T-helper 2 cell treated with Interferon-gamma antibody and Interleukin-4, amounts not matched to agents 5 μg/mL and 100 μg/mL, for 36 hours (primary cell): ENCODE measurements around the gene LRIG2.

Source experiments
- DNase-seq: peaks from one replicate; pipeline ENCODE4 v3.0.0; 2021; ENCODE audit warnings: low spot score
- H3K27ac Mint-ChIP-seq: one replicate; pipeline ENCODE4 v1.8.0; 2021; ENCODE audit warnings: mild to moderate bottlenecking, mixed read lengths
- H3K27me3 Mint-ChIP-seq: one replicate; pipeline ENCODE4 v1.8.0; 2021; ENCODE audit warnings: low read depth, mixed read lengths
- H3K36me3 Mint-ChIP-seq: one replicate; pipeline ENCODE4 v1.8.0; 2021; ENCODE audit warnings: low read depth, mixed read lengths
- H3K4me1 Mint-ChIP-seq: one replicate; pipeline ENCODE4 v1.8.0; 2021; ENCODE audit warnings: low read depth, mixed read lengths
- H3K4me3 Mint-ChIP-seq: one replicate; pipeline ENCODE4 v1.8.0; 2022; ENCODE audit warnings: mild to moderate bottlenecking, moderate library complexity, mixed read lengths
- H3K9me3 Mint-ChIP-seq: one replicate; pipeline ENCODE4 v1.8.0; 2021; ENCODE audit warnings: mixed read lengths

The LRIG2 gene

GRCh38 chr1:113091988-113092594, 19.1 kb downstream of the LRIG2 start:
- no peak for DNase-seq
- Mint-ChIP-seq H3K36me3 (peaks cover 24% of the 10 kb centered on the region), H3K9me3 (no peaks in the 10 kb centered on the region), H3K4me1 (peaks cover 13% of the 10 kb centered on the region), H3K27me3 (no peaks in the 10 kb centered on the region), H3K27ac (no peak overlapping the region), H3K4me3 (no peak overlapping the region)

DNA sequence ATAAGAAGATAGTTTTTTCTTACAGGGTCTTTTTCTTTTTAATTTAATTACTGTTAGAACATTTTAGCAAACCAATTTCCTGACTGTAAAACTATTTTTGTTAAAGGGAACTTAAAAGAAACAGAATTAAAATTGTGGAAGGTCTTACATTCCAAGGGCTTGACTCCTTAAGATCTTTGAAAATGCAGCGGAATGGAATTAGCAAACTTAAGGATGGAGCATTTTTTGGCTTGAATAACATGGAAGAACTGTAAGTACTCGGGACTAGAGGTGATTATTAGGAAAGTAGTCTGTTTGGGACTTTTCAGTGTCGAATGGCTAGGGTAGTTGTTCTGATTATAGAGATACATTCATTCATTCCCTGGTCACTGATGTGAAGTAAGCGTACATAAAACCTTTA, 21.5 kb downstream of the LRIG2 start:
- H3K4me1 Mint-ChIP-seq: peaks cover 10% of the 10 kb centered on the region

DNA sequence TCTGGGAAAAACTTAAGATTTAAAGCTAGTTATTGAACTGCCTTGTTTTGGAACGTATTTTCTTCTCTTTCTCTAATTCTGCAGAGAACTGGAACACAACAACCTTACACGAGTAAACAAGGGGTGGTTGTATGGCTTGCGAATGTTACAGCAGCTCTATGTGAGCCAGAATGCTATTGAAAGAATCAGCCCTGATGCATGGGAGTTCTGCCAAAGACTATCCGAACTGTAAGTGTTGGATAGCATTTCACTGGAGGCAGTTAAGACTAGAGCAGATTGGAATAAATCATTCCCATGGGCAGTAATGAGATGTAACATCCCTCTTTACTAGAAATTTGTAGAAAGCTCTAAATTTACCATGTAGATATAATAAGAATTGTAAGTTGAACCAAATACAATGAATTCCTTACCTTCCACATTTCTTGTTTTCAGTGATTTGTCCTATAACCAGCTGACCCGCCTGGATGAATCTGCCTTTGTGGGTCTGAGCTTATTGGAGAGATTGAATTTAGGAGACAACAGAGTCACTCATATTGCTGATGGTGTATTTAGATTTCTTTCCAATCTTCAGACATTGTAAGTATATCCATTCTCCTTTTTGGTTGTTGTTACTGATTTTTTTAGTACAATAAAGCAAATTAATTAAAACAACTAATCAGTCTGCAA, 22.9 kb downstream of the LRIG2 start:
- no peak for DNase-seq
- peaks cover 38% of the 10 kb centered on the region for H3K36me3 Mint-ChIP-seq
- H3K4me3 Mint-ChIP-seq: no peak overlapping the region
- H3K27ac Mint-ChIP-seq: no peak overlapping the region
- H3K9me3 Mint-ChIP-seq: no peaks in the 10 kb centered on the region
- peaks cover 8% of the 10 kb centered on the region for H3K4me1 Mint-ChIP-seq
- H3K27me3 Mint-ChIP-seq: no peaks in the 10 kb centered on the region

More for the DNA sequence above, 21.5 kb downstream of the LRIG2 start:
- H3K9me3 Mint-ChIP-seq: no peaks in the 10 kb centered on the region
- H3K27ac Mint-ChIP-seq: no peak overlapping the region
- H3K36me3 Mint-ChIP-seq: peaks cover 31% of the 10 kb centered on the region
- no peak overlapping the region for H3K4me3 Mint-ChIP-seq
- no peaks in the 10 kb centered on the region for H3K27me3 Mint-ChIP-seq
- no peak for DNase-seq

DNA sequence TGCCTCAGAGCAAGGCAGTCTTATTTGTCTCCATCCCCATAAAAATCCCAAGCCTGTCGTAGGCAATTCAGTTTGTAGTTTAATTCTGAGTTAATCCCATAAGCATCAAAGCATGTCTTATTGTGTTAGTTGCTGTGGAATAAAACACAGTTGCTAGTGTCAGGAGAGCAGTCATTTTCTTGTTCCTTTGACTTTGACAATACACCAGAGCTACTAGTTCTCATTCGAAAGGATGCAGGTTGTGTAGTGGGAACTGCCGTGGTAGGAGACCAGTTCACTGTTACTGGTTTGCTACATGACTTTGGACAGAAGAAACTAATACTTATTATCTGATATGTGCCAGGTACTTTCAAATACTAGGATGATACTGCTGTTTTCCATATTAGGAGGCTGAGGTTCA, 23.5 kb downstream of the LRIG2 start:
- H3K4me1 Mint-ChIP-seq: peaks cover 7% of the 10 kb centered on the region
- H3K4me3 Mint-ChIP-seq: no peak overlapping the region
- DNase-seq: no peak
- H3K27me3 Mint-ChIP-seq: no peaks in the 10 kb centered on the region
- peaks cover 42% of the 10 kb centered on the region for H3K36me3 Mint-ChIP-seq
- no peaks in the 10 kb centered on the region for H3K9me3 Mint-ChIP-seq
- H3K27ac Mint-ChIP-seq: no peak overlapping the region

- Mint-ChIP-seq H3K4me1 (no peaks in the 10 kb centered on the region), H3K27me3 (no peaks in the 10 kb centered on the region), H3K36me3 (peaks cover 41% of the 10 kb centered on the region), H3K9me3 (no peaks in the 10 kb centered on the region), H3K4me3 (no peak overlapping the region), H3K27ac (no peak overlapping the region)
- no peak for DNase-seq
These were observed 28.6 kb downstream of the LRIG2 start for GRCh38 chr1:113101588-113101987.

DNA sequence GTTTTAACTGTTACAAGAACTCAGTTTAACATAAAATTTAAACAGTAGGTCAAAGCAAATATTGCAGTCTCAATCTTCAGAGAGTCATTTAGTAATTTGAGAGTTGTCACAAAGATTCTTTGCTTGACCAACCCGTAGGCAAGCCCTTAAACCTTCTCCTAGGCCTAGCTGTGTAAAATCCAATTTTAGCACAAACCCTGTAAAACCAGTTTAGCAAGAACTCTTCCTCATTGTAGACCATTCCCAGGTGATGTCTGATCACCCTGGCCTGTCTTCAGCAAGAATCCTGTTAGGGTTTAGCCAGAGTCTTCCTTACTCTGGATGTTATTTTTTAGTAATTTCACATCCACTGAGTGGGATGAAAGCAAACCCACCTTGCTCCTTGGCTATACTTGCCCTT, 30.1 kb downstream of the LRIG2 start:
- H3K36me3 Mint-ChIP-seq: peaks cover 45% of the 10 kb centered on the region

GRCh38 chr1:113103977-113104376, 31.0 kb downstream of the LRIG2 start:
- H3K36me3 Mint-ChIP-seq: peaks cover 45% of the 10 kb centered on the region
- H3K27ac Mint-ChIP-seq: peak overlapping the region; percentile 38
- H3K4me3 Mint-ChIP-seq: no peak overlapping the region
- no peaks in the 10 kb centered on the region for H3K9me3 Mint-ChIP-seq
- DNase-seq: no peak
- H3K27me3 Mint-ChIP-seq: no peaks in the 10 kb centered on the region
- no peaks in the 10 kb centered on the region for H3K4me1 Mint-ChIP-seq

More for the DNA sequence above, 30.1 kb downstream of the LRIG2 start:
- Mint-ChIP-seq H3K9me3 (no peaks in the 10 kb centered on the region), H3K27ac (no peak overlapping the region), H3K4me1 (no peaks in the 10 kb centered on the region), H3K27me3 (no peaks in the 10 kb centered on the region), H3K4me3 (no peak overlapping the region)
- no peak for DNase-seq

DNA sequence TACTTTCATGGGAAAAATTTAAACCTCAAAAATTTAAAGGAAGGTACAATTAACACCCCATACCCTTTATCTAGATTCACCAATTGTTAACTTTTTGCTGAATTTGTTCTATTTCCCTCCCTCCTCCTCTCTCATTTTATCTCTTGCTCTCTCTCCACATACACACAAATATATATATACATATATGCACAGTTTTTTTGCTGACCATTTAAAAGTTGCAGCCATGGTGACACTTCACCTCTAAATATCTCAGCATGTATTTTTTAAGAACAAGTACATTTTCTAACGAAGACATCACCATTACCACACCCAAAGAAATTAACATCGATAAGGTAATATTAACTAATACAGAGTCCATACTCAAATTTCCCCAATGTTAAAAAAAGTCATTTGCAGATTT, 33.9 kb downstream of the LRIG2 start:
- Mint-ChIP-seq H3K27me3 (no peaks in the 10 kb centered on the region), H3K27ac (no peak overlapping the region), H3K4me1 (no peaks in the 10 kb centered on the region), H3K36me3 (peaks cover 44% of the 10 kb centered on the region), H3K4me3 (no peak overlapping the region), H3K9me3 (no peaks in the 10 kb centered on the region)
- no peak for DNase-seq

- no peak overlapping the region for H3K27ac Mint-ChIP-seq
- H3K9me3 Mint-ChIP-seq: no peaks in the 10 kb centered on the region
- peaks cover 6% of the 10 kb centered on the region for H3K4me1 Mint-ChIP-seq
- H3K36me3 Mint-ChIP-seq: peaks cover 50% of the 10 kb centered on the region
- H3K27me3 Mint-ChIP-seq: no peaks in the 10 kb centered on the region
- H3K4me3 Mint-ChIP-seq: no peak overlapping the region
- no peak for DNase-seq
These were observed 37.0 kb downstream of the LRIG2 start for GRCh38 chr1:113109908-113110554.

DNA sequence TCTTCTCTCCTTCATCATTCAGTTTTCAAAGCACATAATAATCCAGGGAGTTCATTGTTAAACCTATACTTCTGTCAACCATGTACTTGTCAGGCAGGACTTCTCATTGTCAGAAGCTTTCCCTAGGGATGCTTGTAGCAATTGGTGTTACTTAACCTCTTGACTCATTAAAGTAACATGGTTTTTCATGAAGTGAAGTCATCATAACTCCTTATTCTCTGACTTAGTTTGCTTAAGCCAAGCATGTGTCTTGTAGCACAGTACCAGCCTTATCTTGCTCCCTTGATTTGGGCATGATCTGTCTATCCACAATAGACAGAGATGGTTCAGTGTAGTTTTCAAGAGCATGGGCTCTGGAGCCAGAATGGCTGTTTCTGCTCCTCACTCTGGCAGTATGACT, 45.3 kb downstream of the LRIG2 start:
- H3K36me3 Mint-ChIP-seq: peaks cover 59% of the 10 kb centered on the region
- no peak for DNase-seq
- H3K27me3 Mint-ChIP-seq: no peaks in the 10 kb centered on the region
- H3K4me3 Mint-ChIP-seq: no peak overlapping the region
- no peaks in the 10 kb centered on the region for H3K4me1 Mint-ChIP-seq
- H3K9me3 Mint-ChIP-seq: no peaks in the 10 kb centered on the region
- H3K27ac Mint-ChIP-seq: no peak overlapping the region

DNA sequence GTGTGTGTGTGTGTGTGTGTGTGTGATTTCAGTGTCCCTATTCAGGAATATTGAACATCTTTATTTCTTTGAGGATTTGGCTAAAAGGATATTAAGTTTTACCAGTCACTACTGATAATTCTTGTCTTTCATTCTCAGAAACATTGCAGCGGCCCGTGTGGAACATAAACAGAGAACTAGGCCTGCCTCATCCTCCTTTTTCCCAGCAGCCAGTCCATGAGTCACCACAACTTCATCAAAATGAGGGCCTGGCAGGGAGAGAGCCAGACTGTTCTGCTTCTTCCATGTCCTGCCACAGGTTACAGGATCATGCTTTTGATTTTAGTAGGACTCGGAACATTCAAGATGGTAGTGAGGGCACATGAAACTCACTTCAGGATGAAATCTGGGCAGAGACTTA, 50.7 kb downstream of the LRIG2 start:
- peaks cover 52% of the 10 kb centered on the region for H3K36me3 Mint-ChIP-seq
- no peak overlapping the region for H3K27ac Mint-ChIP-seq
- H3K27me3 Mint-ChIP-seq: no peaks in the 10 kb centered on the region
- DNase-seq: no peak
- H3K4me3 Mint-ChIP-seq: no peak overlapping the region
- H3K4me1 Mint-ChIP-seq: peaks cover 5% of the 10 kb centered on the region
- no peaks in the 10 kb centered on the region for H3K9me3 Mint-ChIP-seq

DNA sequence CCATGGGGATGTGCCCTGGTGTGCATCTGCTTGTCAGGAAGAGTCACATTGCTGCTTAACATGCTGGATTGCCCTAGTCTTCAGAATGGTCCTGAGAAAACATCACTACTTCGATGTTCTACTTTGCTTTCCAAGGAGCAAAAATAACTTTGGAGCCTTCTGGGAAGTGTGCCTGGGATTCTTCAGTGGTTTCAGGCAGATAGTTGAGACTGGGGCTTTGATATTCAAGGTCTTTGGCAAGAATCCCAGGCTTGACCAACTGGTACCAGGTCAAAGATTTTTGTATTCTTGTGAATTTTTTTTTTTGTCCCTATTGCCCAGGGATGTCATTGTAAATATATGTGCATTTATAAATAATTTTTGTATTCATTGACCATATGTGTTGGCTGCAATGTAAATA, 51.4 kb downstream of the LRIG2 start:
- peaks cover 47% of the 10 kb centered on the region for H3K36me3 Mint-ChIP-seq
- H3K27ac Mint-ChIP-seq: no peak overlapping the region
- no peaks in the 10 kb centered on the region for H3K9me3 Mint-ChIP-seq
- H3K27me3 Mint-ChIP-seq: no peaks in the 10 kb centered on the region
- no peak for DNase-seq
- no peak overlapping the region for H3K4me3 Mint-ChIP-seq
- peaks cover 5% of the 10 kb centered on the region for H3K4me1 Mint-ChIP-seq

DNA sequence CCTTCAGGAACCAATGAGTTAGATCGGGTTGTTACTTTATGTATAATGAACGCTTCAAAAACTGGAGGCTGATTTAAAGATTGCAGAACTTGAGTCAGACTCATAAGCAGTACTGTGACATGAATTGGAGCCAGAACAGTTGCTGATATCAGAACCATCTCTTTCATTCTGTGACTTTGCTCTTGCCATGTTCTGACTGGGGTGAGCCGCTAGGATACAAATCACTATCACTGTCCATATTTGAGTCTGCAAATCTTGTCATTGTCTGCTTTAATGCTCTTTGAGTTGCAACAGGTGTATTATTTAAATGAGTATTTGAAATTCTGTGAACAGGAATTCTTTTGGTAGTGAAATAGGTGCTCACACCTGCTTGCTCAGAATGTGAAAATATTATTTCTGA, 52.5 kb downstream of the LRIG2 start:
- H3K27me3 Mint-ChIP-seq: no peaks in the 10 kb centered on the region
- no peak for DNase-seq
- H3K36me3 Mint-ChIP-seq: peaks cover 48% of the 10 kb centered on the region
- H3K9me3 Mint-ChIP-seq: no peaks in the 10 kb centered on the region
- H3K4me3 Mint-ChIP-seq: no peak overlapping the region
- H3K4me1 Mint-ChIP-seq: peaks cover 5% of the 10 kb centered on the region
- no peak overlapping the region for H3K27ac Mint-ChIP-seq

- H3K4me1 Mint-ChIP-seq: peaks cover 5% of the 10 kb centered on the region
- no peak overlapping the region for H3K27ac Mint-ChIP-seq
- no peaks in the 10 kb centered on the region for H3K27me3 Mint-ChIP-seq
- DNase-seq: no peak
- H3K9me3 Mint-ChIP-seq: no peaks in the 10 kb centered on the region
- no peak overlapping the region for H3K4me3 Mint-ChIP-seq
- H3K36me3 Mint-ChIP-seq: peaks cover 45% of the 10 kb centered on the region
These were observed 53.2 kb downstream of the LRIG2 start for GRCh38 chr1:113126207-113126606.
